ENCODE measurements around the gene ARL2. TPM values are rescaled to one million over a fixed set of nuclear protein-coding genes. Genes with fewer than 3 reads are reported as not detected.

ARL2 gene
- polyA plus RNA-seq, 1 of the 3 experiments (the other 2 are of a cell fraction) = 252 TPM

- TF ChIP-seq EZH2phosphoT487 (IDR thresholded peaks at IDR 0.05; ENCODE audit: borderline replicate concordance, low read depth) (no peak), MXI1 (IDR thresholded peaks at IDR 0.05; ENCODE audit: low read depth, low read length) (peak; percentile 98), ZBTB33 (IDR thresholded peaks at IDR 0.05; ENCODE audit: borderline replicate concordance, low read depth) (no peak), TCF12 (IDR thresholded peaks at IDR 0.05) (no peak), NRF1 (IDR thresholded peaks at IDR 0.05; ENCODE audit: low read depth, low read length) (peak; percentile 53), MAX (IDR thresholded peaks at IDR 0.05; ENCODE audit: low read depth) (peak; percentile 92), SIN3A (IDR thresholded peaks at IDR 0.05; ENCODE audit: borderline replicate concordance, low read depth, low read length) (peak; percentile 75), POLR2AphosphoS5 (IDR thresholded peaks at IDR 0.05; ENCODE audit: low read depth, low read length) (peak; percentile 79), FOSL2 (IDR thresholded peaks at IDR 0.05; ENCODE audit: borderline replicate concordance, low read depth) (no peak), YY1 (IDR thresholded peaks at IDR 0.05; ENCODE audit: low read depth) (peak; percentile 60), NFIC (IDR thresholded peaks at IDR 0.05; ENCODE audit: borderline replicate concordance) (peak; percentile 76), PBX3 (IDR thresholded peaks at IDR 0.05) (peak; percentile 5; the same call in 1 of the 2 replicates), MEF2A (IDR thresholded peaks at IDR 0.05; ENCODE audit: borderline replicate concordance, low read depth) (no peak), RAD21 (IDR thresholded peaks at IDR 0.05; ENCODE audit: low read length) (peak; percentile 20; the same call in 1 of the 2 replicates), FOXM1 (IDR thresholded peaks at IDR 0.05; ENCODE audit: low read depth) (no peak), FOXJ3 (CRISPR knock-in tag; IDR thresholded peaks at IDR 0.05) (no peak), CTCF (IDR thresholded peaks at IDR 0.05) (peak; percentile 60), TAF1 (IDR thresholded peaks at IDR 0.05; ENCODE audit: borderline replicate concordance, low read depth, low read length) (peak; percentile 37; the same call in 1 of the 2 replicates), SMC3 (IDR thresholded peaks at IDR 0.05; ENCODE audit: low read depth, low read length) (no peak), USF2 (IDR thresholded peaks at IDR 0.05; ENCODE audit: borderline replicate concordance, low read depth, low read length) (no peak)
Observed at GRCh38 chr11:65027213-65028067, 13.5 kb downstream of the ARL2 start, which contains the start of gene SNX15 (continued).
